K562 (cell line): ENCODE data around the gene CAMK2N1. TPM values are rescaled to one million over a fixed set of nuclear protein-coding genes. Genes with fewer than 3 reads are reported as not detected.
A peak's percentile ranks its signal among the peaks of the same experiment; 100 is the strongest.

Source experiments
- ATAC-seq: fragments of 200-7000 bp; cut with Tn5 transposase; 3 replicates; pipeline ENCODE4 v1.9.1; 2020; ENCODE audit warnings: moderate library complexity
- BruUV-seq: library from RNA; stranded (reverse); fragments of 400-500 nt; replicated peaks from 2 replicates; lab custom pipeline; 2021; lab: Mats Ljungman, UMichigan
- CTCF ChIA-PET: fragments of 300-600 bp; formaldehyde crosslinking; extraction: SDS; loops from one replicate; lab custom pipeline; 2021; ENCODE audit warnings: low intra/inter-chr PET ratio; lab: Yijun Ruan, JAX
- POLR2A ChIA-PET: fragments of 300-600, 350-650 bp; sonication (Branson Sonifier 250); formaldehyde crosslinking; extraction: SDS; loops from one replicate; lab custom pipeline; 2021; ENCODE audit warnings: antibody characterized with exemption, inconsistent platforms; lab: Yijun Ruan, JAX
- DNase-seq, 4 experiments: peaks; one replicate each; pipeline versions ENCODE4 v3.0.0 to v3.0.0-alpha.2; 2011 to 2018; ENCODE audit warnings: low spot score in 3 of 4, mixed read lengths in 3 of 4; ENCODE audit errors: extremely low read depth in 1 of 4
- FAIRE-seq: peaks from 2 replicates; lab custom pipeline; 2011; peaks lifted over from hg19 to GRCh38; lab: Jason Lieb, UNC
- H2AFZ ChIP-seq: 2 replicates; pipeline ENCODE4 v1.6.0; 2011; ENCODE audit warnings: low read depth, low read length, control low read depth, inconsistent platforms
- H3K27ac ChIP-seq: fragments of 200-600 bp; 3 replicates; pipeline ENCODE4 v1.8.0; 2011; ENCODE audit warnings: low read depth, mild to moderate bottlenecking, control low read depth, inconsistent platforms, low read length, moderate library complexity, mixed read lengths; ENCODE audit errors: extremely low read depth
- H3K27me3 ChIP-seq, 2 experiments: fragments of 300-600 bp in 1 of 2; 2 replicates in 1 of 2; 3 replicates in 1 of 2; pipeline versions ENCODE4 v1.6.0 to v1.8.0; 2011; ENCODE audit warnings: inconsistent platforms in 2 of 2, low read length in 2 of 2, mild to moderate bottlenecking in 1 of 2, mixed read lengths in 1 of 2, moderate library complexity in 1 of 2; ENCODE audit not compliant: control insufficient read depth in 2 of 2, insufficient read depth in 2 of 2
- H3K36me3 ChIP-seq: fragments of 300-600 bp; 3 replicates; pipeline ENCODE4 v1.8.0; 2011; ENCODE audit warnings: mild to moderate bottlenecking, low read length, inconsistent platforms; ENCODE audit not compliant: control insufficient read depth, insufficient read depth
- H3K4me1 ChIP-seq, 2 experiments: fragments of 200-600 bp in 1 of 2; replicated peaks in 1 of 2; 2 replicates in 1 of 2; 3 replicates in 1 of 2; pipeline versions ENCODE4 v1.5.1 to v1.8.0; 2011; ENCODE audit warnings: inconsistent platforms in 2 of 2, low read length in 2 of 2, mild to moderate bottlenecking in 1 of 2, mixed read lengths in 1 of 2, moderate library complexity in 1 of 2; ENCODE audit not compliant: control insufficient read depth in 2 of 2, insufficient read depth in 2 of 2
- H3K4me2 ChIP-seq: 2 replicates; pipeline ENCODE4 v1.6.1; 2011; ENCODE audit warnings: low read length, control low read depth, inconsistent platforms, mixed read lengths; ENCODE audit not compliant: insufficient read depth
- H3K4me3 ChIP-seq: fragments of 200-600 bp; sonication (generic), shearing (Covaris generic); 2 replicates; pipeline ENCODE4 v1.5.1; 2016; ENCODE audit warnings: control low read depth, inconsistent platforms
- H3K79me2 ChIP-seq: fragments of 200-600 bp; 3 replicates; pipeline ENCODE4 v1.8.0; 2011; ENCODE audit warnings: low read length, inconsistent platforms; ENCODE audit not compliant: control insufficient read depth, insufficient read depth
- H3K9ac ChIP-seq, 2 experiments: 2 replicates each; pipeline versions ENCODE4 v1.6.0 to v1.6.1; 2011; ENCODE audit warnings: low read depth in 2 of 2, low read length in 2 of 2, control low read depth in 1 of 2, inconsistent platforms in 1 of 2, mild to moderate bottlenecking in 1 of 2, mixed read lengths in 1 of 2; ENCODE audit not compliant: insufficient read depth in 1 of 2
- H3K9me1 ChIP-seq: one replicate; pipeline ENCODE4 v1.6.0; 2011; ENCODE audit warnings: inconsistent platforms, mild to moderate bottlenecking, low read length, moderate library complexity; ENCODE audit not compliant: control insufficient read depth, insufficient read depth
- H3K9me3 ChIP-seq: replicated peaks from 2 replicates; pipeline ENCODE4 v1.5.1; 2011; ENCODE audit warnings: low read depth, low read length, inconsistent platforms; ENCODE audit not compliant: control insufficient read depth, insufficient read depth
- H4K20me1 ChIP-seq: replicated peaks from 2 replicates; pipeline ENCODE4 v1.6.1; 2011; ENCODE audit warnings: low read length, inconsistent platforms, mixed read lengths; ENCODE audit not compliant: control insufficient read depth, insufficient read depth
- CHD4 ChIP-seq: fragments of 200-600 bp; sonication (generic); IDR thresholded peaks from 3 replicates; pipeline ENCODE4 v1.6.1; 2012; ENCODE audit warnings: low read depth, mild to moderate bottlenecking, mixed read lengths, low read length, inconsistent platforms; ENCODE audit not compliant: insufficient read depth, insufficient replicate concordance, poor library complexity, severe bottlenecking
- EGR1 ChIP-seq: fragments of 450-650 bp; conservative IDR thresholded peaks from 2 replicates; pipeline ENCODE4 v1.6.1; 2017; ENCODE audit warnings: mild to moderate bottlenecking
- MXD1 ChIP-seq: fragments of 250-450 bp; sonication (Bioruptor Pico); IDR thresholded peaks from 2 replicates; pipeline ENCODE4 v1.8.0; 2021; ENCODE audit warnings: borderline replicate concordance, mild to moderate bottlenecking, moderate library complexity; ENCODE audit not compliant: poor library complexity, severe bottlenecking
- WGBS: fragments of 100-300 bp; shearing (Covaris generic); methylation state at CpG from one replicate; pipeline ENCODE4 v1.1.6; 2016; ENCODE audit warnings: low coverage, mixed read lengths; ENCODE audit not compliant: insufficient coverage; ENCODE audit errors: missing lambda C conversion rate; 5-methylcytosine and 5-hydroxymethylcytosine counted together
- in situ Hi-C: fragments of 300-500 bp; cut with MboI; formaldehyde crosslinking; loops from 4 replicates; pipeline ENCODE4 v1.15.0; 2018; ENCODE audit warnings: inconsistent platforms, mixed read lengths
- intact Hi-C: fragments of 100-400 bp; cut with micrococcal nuclease; formaldehyde crosslinking; loops from 2 replicates; pipeline ENCODE4 v1.14.2; 2022
- polyA plus RNA-seq, 8 experiments: library from polyadenylated mRNA; depleted of rRNA in 4 of 8; stranded (reverse) in 5 of 8; unstranded in 3 of 8; fragments of >200 nt; fragmentation: Nextera tagmentation in 2 of 8; fragmentation: Illumina TruSeq in 1 of 8; extraction: Ambion mirVana in 2 of 8; extraction: Trizol in 1 of 8; gene quantifications; 2 replicates each; pipeline versions ENCODE4 v1.2.1 to v1.2.3, GENCODE V29; 2011 to 2014; ENCODE audit warnings: inconsistent platforms in 1 of 8, missing spikeins in 1 of 8
- total RNA-seq, 7 experiments: library from RNA; depleted of rRNA in 6 of 7; stranded (reverse); fragments of >200 nt in 6 of 7; fragmentation: Illumina TruSeq in 2 of 7; extraction: Trizol in 2 of 7; gene quantifications; 2 replicates each; pipeline versions ENCODE4 v1.2.1 to v1.2.3, GENCODE V29; 2011 to 2021; ENCODE audit warnings: low replicate concordance in 1 of 7

CAMK2N1 gene
- total and polyA plus RNA-seq, 9 of the 15 experiments (the other 6 are each of a cell fraction or from before 2014, with no cell fraction given), result 0.09 to 1.4 (median 0.34) TPM

GRCh38 chr1:20476265-20477038 lies 9.6 kb downstream of the CAMK2N1 start (continued):
- peak; percentile 59 for TF ChIP-seq CHD4

GRCh38 chr1:20474996-20475395 lies 11.0 kb downstream of the CAMK2N1 start:
- ChIA-PET POLR2A (no interaction called here), CTCF (no interaction called here)
- H3K9me1 ChIP-seq, result no peaks in the 10 kb centered on the region
- H3K9me3 ChIP-seq, result no peaks in the 10 kb centered on the region
- no peaks in the 10 kb centered on the region for H3K36me3 ChIP-seq
- H3K79me2 ChIP-seq, result no peaks in the 10 kb centered on the region
- no TSS peak for BruUV-seq
- ATAC-seq (no peak), DNase-seq (no peak), FAIRE-seq (no peak)
- peaks cover 5 to 14% of the 10 kb centered on the region in 2 experiments; a peak in 4 of 5 replicates for H3K4me1 ChIP-seq
- no peak overlapping the region for H3K4me2 ChIP-seq
- 18% methylated on average over 7 of the region's 7 CpGs for WGBS
- H3K27me3 ChIP-seq, result peaks cover 3 to 42% of the 10 kb centered on the region in 2 experiments
- no peak overlapping the region for H3K9ac ChIP-seq
- no peak overlapping the region for H3K4me3 ChIP-seq
- intact Hi-C loops (no loop called here), in situ Hi-C loops (no loop called here)
- H2AFZ ChIP-seq, result no peak overlapping the region
- no peak overlapping the region for H3K27ac ChIP-seq
- TF ChIP-seq EGR1 (0 out of 2 replicates have a peak, but pooled peaks have one; percentile 3), MXD1 (CRISPR knock-in tag) (no peak)
- no peaks in the 10 kb centered on the region; the same call in 1 of the 2 replicates for H4K20me1 ChIP-seq
